ENCODE results near the gene OR8H3.
"Not testable (repeated sequence)": the region's sequence is repeated elsewhere in the genome, so short reads cannot be mapped to it uniquely, and the experiment has no call there.

Gene OR8H3, protein sequence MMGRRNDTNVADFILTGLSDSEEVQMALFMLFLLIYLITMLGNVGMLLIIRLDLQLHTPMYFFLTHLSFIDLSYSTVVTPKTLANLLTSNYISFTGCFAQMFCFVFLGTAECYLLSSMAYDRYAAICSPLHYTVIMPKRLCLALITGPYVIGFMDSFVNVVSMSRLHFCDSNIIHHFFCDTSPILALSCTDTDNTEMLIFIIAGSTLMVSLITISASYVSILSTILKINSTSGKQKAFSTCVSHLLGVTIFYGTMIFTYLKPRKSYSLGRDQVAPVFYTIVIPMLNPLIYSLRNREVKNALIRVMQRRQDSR

DNA sequence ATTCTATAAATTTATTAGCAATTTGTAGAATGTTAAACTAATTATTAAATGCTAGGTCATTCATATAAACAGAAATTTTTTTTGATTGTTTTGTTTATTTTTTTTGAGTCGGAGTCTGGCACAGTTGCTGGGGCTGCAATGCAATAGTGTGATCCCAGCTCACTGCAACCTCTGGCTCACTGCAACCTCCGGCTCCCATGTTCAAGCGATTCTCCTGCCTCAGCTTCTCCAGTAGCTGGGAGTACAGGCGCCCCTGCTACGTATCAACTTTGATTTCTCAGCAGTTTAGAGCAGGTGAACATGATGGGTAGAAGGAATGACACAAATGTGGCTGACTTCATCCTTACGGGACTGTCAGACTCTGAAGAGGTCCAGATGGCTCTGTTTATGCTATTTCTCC lies at the start of gene OR8H3:
Gene OR8H3 (plus strand): TSS at position 301 of the 400 bp plus-strand sequence. CDS start 0 bp downstream, at position 301.
- in situ Hi-C loops (cut with MboI; ENCODE audit: low sequenced_read_pairs), result no loop called here

DNA sequence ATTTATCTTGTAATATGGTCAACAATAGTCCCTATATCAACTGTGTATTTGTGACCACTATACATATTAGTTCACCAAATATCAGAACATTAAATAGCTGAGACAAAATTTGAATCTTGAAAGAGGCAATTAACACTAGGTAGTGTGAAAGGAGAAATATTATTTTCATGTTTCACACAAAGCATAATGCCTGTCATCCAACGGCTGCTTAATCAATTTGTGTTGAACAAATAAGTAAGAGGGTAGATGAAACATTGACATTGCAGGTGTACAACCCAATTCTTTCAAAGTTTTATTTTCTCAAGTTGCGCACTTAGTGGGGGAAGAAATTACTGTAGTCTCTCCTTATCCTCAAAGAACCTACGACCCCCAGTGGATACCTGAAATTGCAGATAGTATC lies 32.5 kb upstream of the OR8H3 start:
- in situ Hi-C loops (cut with MboI; ENCODE audit: low sequenced_read_pairs), result no loop called here

DNA sequence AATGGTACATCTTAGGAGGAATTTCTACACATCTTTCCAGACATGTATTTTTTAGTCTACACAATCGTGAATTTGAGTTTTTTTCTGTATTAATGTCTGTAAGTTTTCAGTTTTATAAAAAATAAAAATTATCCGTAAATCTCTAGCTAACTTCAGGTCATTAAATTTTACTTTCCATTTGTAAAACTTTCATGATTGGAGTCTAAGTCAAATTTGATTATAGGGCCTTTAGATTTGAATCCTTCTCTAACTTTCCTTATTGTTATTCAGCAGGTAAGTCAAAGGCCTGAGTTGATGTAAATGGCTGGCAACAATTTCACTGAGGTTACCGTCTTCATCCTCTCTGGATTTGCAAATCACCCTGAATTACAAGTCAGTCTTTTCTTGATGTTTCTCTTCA lies 29.2 kb upstream of the OR8H3 start, which contains the start of gene OR8I2:
Gene OR8I2 (plus strand): TSS at position 301 of the 400 bp plus-strand sequence. CDS start 0 bp downstream, at position 301.
- in situ Hi-C loops (cut with MboI; ENCODE audit: low sequenced_read_pairs), result no loop called here

DNA sequence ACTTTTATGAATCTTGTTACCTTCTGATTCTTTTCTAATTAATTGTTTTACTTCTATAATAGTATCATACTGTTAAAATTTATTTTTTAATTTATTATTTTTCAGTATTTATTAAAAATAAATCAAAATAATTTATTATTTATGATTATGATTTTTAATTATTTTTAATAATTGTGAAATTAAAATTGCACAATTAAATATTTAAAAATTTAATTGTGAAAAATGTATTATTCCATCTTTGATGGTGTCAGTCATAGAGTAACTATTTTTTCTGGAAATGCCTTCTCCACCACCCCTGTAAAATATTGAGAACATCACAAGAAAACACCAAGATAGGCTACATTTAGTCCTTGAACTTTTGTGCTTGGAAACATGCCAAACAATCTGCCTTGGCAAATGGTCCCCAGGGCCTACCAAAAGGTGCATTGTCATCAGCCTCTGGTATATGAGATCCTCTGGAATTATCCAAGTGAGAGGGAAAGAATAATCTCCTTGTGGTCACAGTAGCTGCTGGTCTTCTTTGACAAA lies 18.9 kb upstream of the OR8H3 start, which contains the start of gene OR8H2:
Gene OR8H2 (plus strand): TSS at position 478 of the 528 bp plus-strand sequence. CDS start 1,356 bp downstream, outside the sequence.
- in situ Hi-C loops (cut with MboI; ENCODE audit: low sequenced_read_pairs), result no loop called here

DNA sequence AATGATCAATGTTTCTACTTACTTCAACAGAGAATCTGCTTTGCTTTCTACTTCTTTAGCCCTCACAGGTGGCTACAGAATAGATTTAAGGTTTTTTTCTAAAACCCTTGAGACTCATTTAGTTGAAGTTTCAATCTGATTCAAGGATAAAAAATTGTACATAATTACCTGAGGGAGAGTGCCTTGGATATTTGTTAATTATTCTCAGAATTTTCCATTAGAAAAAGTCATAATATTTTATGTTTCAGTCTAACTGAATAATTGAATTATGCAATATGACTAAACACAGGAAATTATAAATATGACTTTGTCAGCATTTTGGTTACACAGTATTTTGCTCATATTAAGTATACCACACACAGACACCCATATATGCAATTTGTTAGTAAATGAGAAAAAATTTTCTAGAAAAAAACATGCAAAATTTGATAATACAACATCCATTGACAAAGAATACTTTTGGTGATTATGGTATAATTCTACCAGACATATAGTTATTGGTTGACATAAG lies 18.0 kb downstream of the OR8H3 start, which contains the start of gene OR8J3:
Gene OR8J3 (minus strand): TSS at position 51 of the 511 bp plus-strand sequence. CDS start 2,483 bp downstream, outside the sequence.
- in situ Hi-C loops (cut with MboI; ENCODE audit: low sequenced_read_pairs), result no loop called here

DNA sequence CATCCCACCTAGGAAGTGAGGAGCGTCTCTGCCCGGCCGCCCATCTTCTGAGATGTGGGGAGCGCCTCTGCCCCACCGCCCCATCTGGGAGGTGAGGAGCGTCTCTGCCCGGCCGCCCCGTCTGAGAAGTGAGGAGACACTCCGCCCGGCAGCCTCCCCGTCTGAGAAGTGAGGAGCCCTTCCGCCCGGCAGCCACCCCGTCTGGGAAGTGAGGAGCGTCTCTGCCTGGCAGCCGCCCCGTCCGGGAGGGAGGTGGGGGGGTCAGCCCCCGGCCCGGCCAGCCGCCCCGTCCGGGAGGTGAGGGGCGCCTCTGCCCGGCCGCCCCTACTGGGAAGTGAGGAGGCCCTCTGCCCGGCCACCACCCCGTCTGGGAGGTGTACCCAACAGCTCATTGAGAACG lies 21.5 kb downstream of the OR8H3 start:
- in situ Hi-C loops (cut with MboI; ENCODE audit: low sequenced_read_pairs), result not testable (repeated sequence)

DNA sequence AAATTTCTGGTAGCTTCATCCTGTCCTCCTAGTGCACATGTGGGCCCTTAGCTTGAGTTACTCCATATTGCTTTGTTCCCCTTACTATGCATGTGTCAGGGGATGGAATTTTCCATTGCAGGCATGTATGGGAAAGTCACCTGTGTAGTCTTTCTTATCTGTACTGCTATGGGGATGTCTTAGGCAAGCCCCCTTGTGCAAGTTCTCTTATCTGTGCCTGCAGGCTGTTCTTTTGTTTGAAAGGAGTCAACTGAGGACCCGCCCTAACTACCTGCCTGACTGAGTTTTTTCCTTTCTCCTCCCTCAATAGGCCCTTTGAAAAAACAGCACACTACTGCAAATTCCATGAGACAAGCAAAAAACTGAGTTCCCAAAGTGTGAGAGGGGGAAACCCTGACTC lies 29.2 kb downstream of the OR8H3 start:
- in situ Hi-C loops (cut with MboI; ENCODE audit: low sequenced_read_pairs), result no loop called here

DNA sequence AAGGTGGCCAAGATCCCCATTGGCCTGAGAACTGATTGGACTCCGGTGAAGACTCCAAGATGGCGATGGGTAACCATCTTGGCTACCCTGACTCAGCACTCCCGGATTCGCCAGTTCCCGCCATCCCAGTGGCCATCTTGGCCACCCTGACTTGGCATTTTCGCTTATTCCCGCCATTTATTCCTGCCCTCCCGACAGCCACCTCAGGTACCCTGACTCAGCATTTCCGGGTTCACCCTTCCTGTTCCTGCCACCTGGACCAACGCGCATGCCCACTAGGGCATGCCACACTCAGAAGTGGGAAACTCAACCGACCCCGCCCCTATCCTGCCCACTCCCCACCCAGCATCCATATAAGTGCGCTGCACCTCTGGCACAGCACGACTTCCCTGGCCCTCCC lies 30.2 kb downstream of the OR8H3 start:
- in situ Hi-C loops (cut with MboI; ENCODE audit: low sequenced_read_pairs), result no loop called here

DNA sequence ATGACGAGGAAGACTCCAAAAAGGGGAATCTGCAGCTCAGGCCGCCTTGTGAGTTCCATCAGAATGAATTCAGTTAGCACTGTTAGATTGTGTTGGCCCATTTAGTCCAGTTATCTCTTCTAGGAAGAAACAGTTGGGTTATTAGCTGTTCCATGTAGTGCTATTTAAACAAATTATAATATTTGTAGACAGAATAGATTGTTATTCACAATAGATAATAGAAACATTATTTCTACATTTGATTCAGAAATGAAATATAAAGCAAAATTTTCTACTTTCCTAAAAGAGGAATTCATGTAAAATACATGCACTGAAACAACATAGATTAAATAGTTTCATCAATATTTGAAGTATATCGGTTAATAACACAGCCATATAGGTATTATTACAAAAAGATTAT lies 38.0 kb downstream of the OR8H3 start, which contains the start of gene OR8K5:
Gene OR8K5 (minus strand): TSS at position 101 of the 400 bp plus-strand sequence. CDS start 0 bp downstream, at position 101.
- in situ Hi-C loops (cut with MboI; ENCODE audit: low sequenced_read_pairs), result no loop called here

DNA sequence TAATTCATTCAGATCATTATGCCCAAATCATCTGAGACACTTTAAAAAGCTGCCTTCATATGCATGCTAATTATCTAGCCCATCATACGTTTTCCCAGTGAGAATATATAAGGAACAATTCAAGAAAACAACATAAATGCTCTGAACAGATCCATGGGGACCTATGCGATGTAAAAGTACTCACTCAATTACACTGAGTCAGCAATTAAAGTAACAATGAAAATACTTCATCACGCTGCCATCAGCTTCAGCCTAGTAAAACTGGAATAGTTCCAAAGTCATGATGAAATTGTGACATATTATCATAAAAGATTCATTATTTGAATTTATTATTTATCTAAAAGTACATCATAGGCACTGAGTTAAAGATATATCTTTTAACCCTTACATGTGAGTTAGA lies 41.6 kb downstream of the OR8H3 start:
- in situ Hi-C loops (cut with MboI; ENCODE audit: low sequenced_read_pairs), result no loop called here

DNA sequence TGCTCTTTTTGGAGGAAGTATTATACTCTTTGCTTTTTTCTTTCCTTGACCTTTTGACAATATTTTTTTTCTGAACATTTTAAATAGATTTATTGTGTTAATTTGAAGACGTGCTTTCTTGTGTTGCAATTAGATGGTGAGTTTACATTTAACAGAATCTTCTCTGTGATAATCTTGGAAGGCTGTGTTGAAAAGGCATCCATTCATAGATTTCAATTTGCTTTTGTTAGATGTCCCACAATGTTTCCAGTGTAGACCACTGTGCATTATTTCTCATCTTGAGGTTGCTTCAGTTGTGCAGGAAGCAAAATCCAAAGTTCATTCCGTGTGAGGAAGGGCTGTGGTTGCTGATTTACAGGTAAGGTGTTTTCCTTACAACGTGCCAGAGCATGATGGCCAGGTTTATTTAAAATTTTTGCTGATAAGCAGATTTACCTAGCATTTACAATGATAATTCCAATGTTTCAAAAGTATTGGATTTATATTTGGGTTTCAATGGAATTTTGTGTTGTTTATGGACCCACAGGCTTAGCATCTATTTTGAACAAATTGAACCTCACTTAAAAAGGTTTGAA lies 50.2 kb downstream of the OR8H3 start:
- in situ Hi-C loops (cut with MboI; ENCODE audit: low sequenced_read_pairs), result no loop called here

All from HL-60/S4 (cell line).